GM21390 (cell line): ENCODE measurements around the gene TDRD3.
"Not testable (repeated sequence)": the region's sequence is repeated elsewhere in the genome, so short reads cannot be mapped to it uniquely, and the experiment has no call there.

Experiments
- ATAC-seq: cut with Tn5 transposase; IDR thresholded peaks from one replicate; pipeline ENCODE4 v1.9.1; 2021; ENCODE audit not compliant: unreplicated experiment

TDRD3 gene

GRCh38 chr13:60396783-60397703 is at the start of gene TDRD3:
Gene TDRD3, plus strand, starts transcription at chr13:60397220. Its CDS starts 145 bp downstream, at chr13:60397365.
- peak; percentile 50 for ATAC-seq

- ATAC-seq = no peak
These were observed 49.3 kb upstream of the TDRD3 start for GRCh38 chr13:60347690-60348089.

DNA sequence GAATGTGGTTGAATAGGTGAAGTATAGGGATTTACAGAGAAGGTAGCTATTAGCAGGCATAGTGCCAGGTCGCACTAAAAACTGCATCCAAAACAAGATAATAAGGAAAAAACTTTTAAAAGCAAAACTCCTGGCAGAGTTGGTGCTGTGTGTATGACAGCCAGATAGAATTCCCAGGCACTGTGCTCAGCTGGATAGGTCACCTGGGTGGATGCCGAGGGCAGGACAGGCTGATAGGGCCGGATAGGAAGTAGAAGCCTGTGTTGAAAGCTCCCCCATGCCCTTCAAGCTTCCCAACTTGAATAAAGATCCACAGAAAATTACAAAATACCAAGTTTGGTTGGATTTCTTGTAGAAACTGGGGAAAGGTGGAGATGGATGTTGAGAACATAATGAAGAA is 48.9 kb upstream of the TDRD3 start:
- no peak for ATAC-seq

DNA sequence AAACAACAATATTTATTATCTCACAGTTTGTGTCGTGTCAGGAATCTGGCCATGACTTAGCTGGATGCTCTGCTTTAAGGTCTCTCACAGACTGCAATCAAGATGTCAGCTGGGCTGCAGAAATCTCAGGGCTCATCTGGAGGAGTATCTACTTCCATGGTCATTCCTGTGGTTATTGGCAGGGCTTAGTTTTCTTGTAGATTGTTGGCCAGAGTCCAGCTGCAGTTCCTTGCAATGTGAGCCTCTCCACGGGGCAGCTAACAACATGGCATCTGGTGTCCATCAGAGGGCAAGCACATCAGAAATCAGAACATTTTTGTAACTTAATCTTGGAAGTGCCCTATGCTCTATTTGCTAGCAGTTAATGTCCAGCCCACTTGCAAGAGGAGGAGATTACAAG is 45.7 kb upstream of the TDRD3 start:
- no peak for ATAC-seq

GRCh38 chr13:60351855-60352615 is 45.0 kb upstream of the TDRD3 start:
- ATAC-seq = no peak

DNA sequence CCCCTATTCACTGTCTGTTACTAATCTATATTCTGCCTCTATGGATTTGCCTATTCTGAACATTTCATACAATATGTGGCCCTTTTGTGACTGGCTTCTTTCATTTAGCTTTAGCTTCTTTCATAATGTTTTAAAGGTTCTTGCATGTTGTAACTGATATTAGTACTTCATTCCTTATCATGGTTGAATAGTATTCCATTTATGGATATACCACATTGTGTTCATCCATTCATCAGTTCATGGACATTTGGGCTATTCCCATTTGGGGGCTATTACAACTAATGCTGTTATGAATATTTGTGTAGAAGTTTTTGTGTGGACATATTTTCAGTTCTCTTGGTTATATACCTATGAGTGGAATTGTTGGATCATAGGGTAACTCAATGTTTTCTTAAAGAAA is 44.4 kb upstream of the TDRD3 start:
- ATAC-seq = no peak

- no peak for ATAC-seq
These were observed 42.0 kb upstream of the TDRD3 start for GRCh38 chr13:60355056-60355455.

GRCh38 chr13:60356970-60357369 is 40.0 kb upstream of the TDRD3 start:
- no peak for ATAC-seq

- no peak for ATAC-seq
These were observed 38.6 kb upstream of the TDRD3 start for GRCh38 chr13:60358453-60358852.

DNA sequence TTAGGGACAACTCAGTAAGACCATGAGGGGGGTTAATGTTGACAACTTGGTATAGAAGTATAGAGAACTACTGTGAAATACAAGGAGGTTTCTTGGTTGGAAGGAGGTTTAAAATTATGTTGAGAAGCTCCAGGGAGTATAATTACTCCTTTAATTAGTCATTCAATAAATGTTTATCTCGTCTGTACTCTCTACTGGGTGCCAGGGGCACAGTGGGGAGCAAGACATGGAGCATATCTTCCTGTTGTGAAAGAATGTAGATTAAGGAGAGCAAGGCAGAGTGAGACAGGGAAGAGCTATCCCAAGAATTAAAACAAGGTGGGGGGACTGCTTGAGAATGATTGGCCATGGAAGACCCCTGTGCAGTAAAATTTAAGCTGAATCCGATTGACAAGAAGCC is 33.7 kb upstream of the TDRD3 start:
- no peak for ATAC-seq

- peak; percentile 69 for ATAC-seq
These were observed 27.8 kb upstream of the TDRD3 start for GRCh38 chr13:60369242-60369641.

DNA sequence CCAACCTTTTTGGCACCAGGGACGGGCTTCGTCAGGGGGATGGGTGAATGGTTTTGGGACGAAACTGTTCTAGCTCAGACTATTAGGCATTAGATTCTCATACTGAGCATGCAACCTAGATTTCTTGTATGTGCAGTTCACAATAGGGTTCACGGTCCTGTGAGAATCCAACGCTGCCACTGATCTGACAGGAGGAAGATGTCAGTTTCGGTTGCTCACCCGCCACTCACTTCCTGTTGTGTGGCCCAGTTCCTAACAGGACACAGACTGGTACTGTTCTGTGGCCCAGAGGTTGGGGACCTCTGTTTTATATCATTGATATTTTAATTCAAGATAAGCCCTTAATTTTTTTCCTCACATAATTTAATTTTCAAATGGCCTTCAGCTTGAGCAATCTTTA is 26.7 kb upstream of the TDRD3 start:
- ATAC-seq = no peak

DNA sequence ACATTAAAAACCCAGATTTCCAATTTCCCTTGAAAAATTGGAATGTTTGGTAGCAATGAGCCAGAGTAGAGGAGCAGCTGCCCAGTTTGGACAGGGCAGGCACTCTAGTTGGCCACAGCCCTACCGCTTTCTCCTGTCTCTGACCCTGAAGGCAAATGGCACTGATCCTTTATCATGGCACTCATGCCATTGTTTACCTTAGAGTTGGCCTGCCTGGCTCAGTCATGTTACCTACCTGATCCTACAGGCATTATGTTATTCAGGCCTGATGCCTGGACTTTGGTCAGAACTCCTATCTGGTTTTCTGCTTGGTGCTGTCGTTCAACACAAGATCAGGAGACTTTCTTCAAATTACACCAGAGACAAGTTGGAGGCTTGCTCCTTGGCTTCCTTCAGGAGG is 24.9 kb upstream of the TDRD3 start:
- no peak for ATAC-seq

GRCh38 chr13:60379282-60379681 is 17.7 kb upstream of the TDRD3 start:
- ATAC-seq = not testable (repeated sequence)

- no peak for ATAC-seq
These were observed 17.0 kb upstream of the TDRD3 start for GRCh38 chr13:60379837-60380565.

- no peak for ATAC-seq
These were observed 12.1 kb upstream of the TDRD3 start for GRCh38 chr13:60384911-60385310.

GRCh38 chr13:60386250-60386649 is 10.8 kb upstream of the TDRD3 start:
- no peak for ATAC-seq

GRCh38 chr13:60392131-60392530 is 4.9 kb upstream of the TDRD3 start:
- no peak for ATAC-seq

DNA sequence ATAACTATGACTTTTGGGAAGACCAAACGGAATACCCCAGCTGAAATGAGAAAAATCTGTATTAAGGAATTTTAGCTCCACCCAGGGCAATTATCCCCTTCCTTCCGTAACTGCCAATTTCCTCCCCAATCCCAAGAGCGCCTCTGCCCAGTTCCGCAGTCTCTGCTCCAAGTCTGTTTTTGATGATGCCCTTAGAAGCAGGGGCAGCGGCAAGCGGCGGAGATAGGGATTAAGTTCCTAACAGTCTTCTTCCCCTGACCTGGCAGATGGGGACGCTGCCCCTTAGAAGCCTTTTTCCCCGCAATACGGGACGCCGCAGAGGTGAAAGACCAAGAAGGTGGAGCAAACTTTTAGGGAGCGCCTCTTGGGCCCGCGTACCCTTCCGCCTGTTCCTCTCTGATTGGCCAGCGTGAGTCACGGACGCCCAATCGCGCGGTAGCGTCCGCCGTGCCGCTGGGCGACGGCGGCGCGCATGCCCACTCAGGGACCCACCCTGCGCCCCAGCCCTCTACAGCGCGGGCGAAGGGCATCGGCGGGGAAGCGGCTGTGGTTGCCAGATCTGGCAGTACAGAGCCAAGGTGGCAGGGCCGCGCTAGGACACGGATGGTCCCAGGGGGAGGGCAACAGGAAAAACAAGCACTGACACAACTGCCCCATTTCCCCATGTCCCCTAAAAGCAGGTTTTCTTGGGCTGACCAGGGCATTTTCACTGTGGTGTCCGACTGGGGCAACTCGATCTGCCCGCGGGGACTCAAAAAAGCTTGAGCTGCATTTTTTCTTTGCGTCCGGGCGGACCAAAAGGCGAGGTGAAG is 843 bp upstream of the TDRD3 start:
- ATAC-seq = peak; percentile 68

- peak; percentile 34 for ATAC-seq
These were observed 821 bp downstream of the TDRD3 start for GRCh38 chr13:60397704-60398378.
